Caco-2 (cell line): Measurements from ENCODE around the gene PNLDC1. TPM values are rescaled to one million over a fixed set of nuclear protein-coding genes. Genes with fewer than 3 reads are reported as not detected.

Experiments
- BruUV-seq: library from RNA; stranded (reverse); fragments of 400-500 nt; replicated peaks from 2 replicates; lab custom pipeline; 2021; lab: Mats Ljungman, UMichigan
- CTCF ChIA-PET: fragments of 300-600 bp; sonication (Branson Sonifier 250); formaldehyde crosslinking; loops from one replicate; lab custom pipeline; 2022; ENCODE audit warnings: antibody characterized with exemption; lab: Charles Lee
- POLR2A ChIA-PET: fragments of 300-600 bp; sonication (Branson Sonifier 250); formaldehyde crosslinking; loops from one replicate; lab custom pipeline; 2022; ENCODE audit warnings: antibody characterized with exemption; lab: Charles Lee
- DNase-seq, 2 experiments: peaks; one replicate each; pipeline versions ENCODE4 v3.0.0 to v3.0.0-alpha.2; 2020 to 2022
- H3K27me3 ChIP-seq: replicated peaks from 2 replicates; pipeline ENCODE4 v1.6.0; 2011; ENCODE audit warnings: low read length; ENCODE audit not compliant: control insufficient read depth, insufficient read depth
- H3K36me3 ChIP-seq: 2 replicates; pipeline ENCODE4 v1.5.1; 2011; ENCODE audit warnings: low read length; ENCODE audit not compliant: control insufficient read depth, insufficient read depth
- H3K4me1 ChIP-seq: fragments of 250-450 bp; sonication (Bioruptor Pico); 2 replicates; pipeline ENCODE4 v1.5.1; 2020; ENCODE audit warnings: mild to moderate bottlenecking
- H3K4me3 ChIP-seq: 2 replicates; pipeline ENCODE4 v1.5.1; 2011; ENCODE audit warnings: low read depth, mild to moderate bottlenecking, control low read depth, low read length
- H3K9me3 ChIP-seq: fragments of 250-450 bp; sonication (Bioruptor Pico); 2 replicates; pipeline ENCODE4 v1.5.1; 2020; ENCODE audit warnings: mild to moderate bottlenecking, moderate library complexity
- H3K27ac Mint-ChIP-seq: one replicate; pipeline ENCODE4 v1.8.0; 2022; ENCODE audit warnings: mixed read lengths; ENCODE audit not compliant: unreplicated experiment
- H3K27me3 Mint-ChIP-seq: one replicate; pipeline ENCODE4 v1.8.0; 2022; ENCODE audit warnings: mixed read lengths; ENCODE audit not compliant: insufficient read depth, unreplicated experiment
- H3K36me3 Mint-ChIP-seq: one replicate; pipeline ENCODE4 v1.8.0; 2022; ENCODE audit warnings: mild to moderate bottlenecking, mixed read lengths; ENCODE audit not compliant: insufficient read depth, unreplicated experiment
- H3K4me1 Mint-ChIP-seq: one replicate; pipeline ENCODE4 v1.8.0; 2022; ENCODE audit warnings: low read depth, mixed read lengths; ENCODE audit not compliant: unreplicated experiment
- H3K4me3 Mint-ChIP-seq: one replicate; pipeline ENCODE4 v1.8.0; 2022; ENCODE audit warnings: mild to moderate bottlenecking, moderate library complexity, mixed read lengths; ENCODE audit not compliant: unreplicated experiment
- H3K9me3 Mint-ChIP-seq: one replicate; pipeline ENCODE4 v1.8.0; 2022; ENCODE audit warnings: mixed read lengths; ENCODE audit not compliant: unreplicated experiment
- CTCF ChIP-seq, 2 experiments: fragments of 200-600 bp in 1 of 2; IDR thresholded peaks; 1 replicate in 1 of 2; 2 replicates in 1 of 2; pipeline versions ENCODE4 v1.5.1 to v1.8.0; 2011 to 2022; ENCODE audit warnings: antibody characterized with exemption in 1 of 2, control low read depth in 1 of 2, inconsistent platforms in 1 of 2, low read depth in 1 of 2, low read length in 1 of 2, mild to moderate bottlenecking in 1 of 2, moderate library complexity in 1 of 2; ENCODE audit not compliant: insufficient read depth in 1 of 2, severe bottlenecking in 1 of 2, unreplicated experiment in 1 of 2
- intact Hi-C: fragments of 100-400 bp; cut with micrococcal nuclease; formaldehyde crosslinking; loops from one replicate; pipeline ENCODE4 v1.10.0; 2022; ENCODE audit not compliant: unreplicated experiment
- total RNA-seq: library from RNA; stranded (reverse); gene quantifications from 2 replicates; pipeline ENCODE4 v1.2.3, GENCODE V29; 2022

PNLDC1 gene
- total RNA-seq, 1 experiment from 2014 or later: 0.32 TPM

- H3K4me3 ChIP-seq: no peak overlapping the region
- no peaks in the 10 kb centered on the region for H3K36me3 ChIP-seq
- ChIA-PET POLR2A (no interaction called here), CTCF (no interaction called here)
- DNase-seq: no peak
- H3K27me3 ChIP-seq: no peaks in the 10 kb centered on the region
- no TSS peak for BruUV-seq
- Mint-ChIP-seq H3K36me3 (no peaks in the 10 kb centered on the region), H3K27me3 (peaks cover 16% of the 10 kb centered on the region), H3K27ac (no peak overlapping the region), H3K4me1 (no peaks in the 10 kb centered on the region), H3K9me3 (no peaks in the 10 kb centered on the region), H3K4me3 (no peak overlapping the region)
- H3K4me1 ChIP-seq: no peaks in the 10 kb centered on the region
- intact Hi-C loops: no loop called here
- no peak for TF ChIP-seq CTCF (IDR thresholded peaks at IDR 0.05; ENCODE audit: insufficient read depth in 1 of 2, low read depth in 1 of 2, low read length in 1 of 2, severe bottlenecking in 1 of 2, unreplicated experiment in 1 of 2)
- H3K9me3 ChIP-seq: no peaks in the 10 kb centered on the region
Measured at GRCh38 chr6:159858259-159858658, 58.2 kb downstream of the PNLDC1 start.

DNA sequence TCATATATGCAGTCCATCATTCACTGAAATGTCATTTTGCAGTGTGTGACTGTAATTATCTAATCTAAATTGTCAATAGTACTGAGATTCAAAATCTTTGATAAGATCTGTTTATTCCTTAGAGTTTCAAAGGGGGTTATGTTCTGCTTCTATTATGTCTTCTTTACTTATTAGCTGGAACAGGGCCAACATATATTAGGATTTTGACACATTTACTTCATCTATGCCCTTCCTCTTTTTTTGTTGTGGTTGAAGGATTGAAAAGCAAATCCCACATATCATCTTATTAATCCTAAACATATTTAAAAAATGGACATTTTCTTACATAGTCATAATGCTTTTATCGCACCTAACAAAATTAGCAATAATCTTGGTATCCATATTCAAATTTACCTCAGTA, 60.4 kb downstream of the PNLDC1 start:
- no peak overlapping the region for H3K4me3 Mint-ChIP-seq
- H3K36me3 ChIP-seq: no peaks in the 10 kb centered on the region
- no peak for TF ChIP-seq CTCF (IDR thresholded peaks at IDR 0.05; ENCODE audit: insufficient read depth in 1 of 2, low read depth in 1 of 2, low read length in 1 of 2, severe bottlenecking in 1 of 2, unreplicated experiment in 1 of 2)
- intact Hi-C loops: loop anchor here (5.0 kb wide), 1 partner anchor 182 kb away; no protein-coding TSS in a partner anchor
- no peaks in the 10 kb centered on the region for H3K9me3 Mint-ChIP-seq
- POLR2A ChIA-PET: no interaction called here
- H3K4me1 ChIP-seq: no peaks in the 10 kb centered on the region
- no peak for DNase-seq
- no peaks in the 10 kb centered on the region for H3K27me3 ChIP-seq
- no peak overlapping the region for H3K4me3 ChIP-seq
- H3K4me1 Mint-ChIP-seq: no peaks in the 10 kb centered on the region
- H3K27me3 Mint-ChIP-seq: peaks cover 16% of the 10 kb centered on the region
- no TSS peak for BruUV-seq
- H3K27ac Mint-ChIP-seq: no peak overlapping the region
- CTCF ChIA-PET: no interaction called here
- H3K36me3 Mint-ChIP-seq: no peaks in the 10 kb centered on the region
- H3K9me3 ChIP-seq: no peaks in the 10 kb centered on the region

DNA sequence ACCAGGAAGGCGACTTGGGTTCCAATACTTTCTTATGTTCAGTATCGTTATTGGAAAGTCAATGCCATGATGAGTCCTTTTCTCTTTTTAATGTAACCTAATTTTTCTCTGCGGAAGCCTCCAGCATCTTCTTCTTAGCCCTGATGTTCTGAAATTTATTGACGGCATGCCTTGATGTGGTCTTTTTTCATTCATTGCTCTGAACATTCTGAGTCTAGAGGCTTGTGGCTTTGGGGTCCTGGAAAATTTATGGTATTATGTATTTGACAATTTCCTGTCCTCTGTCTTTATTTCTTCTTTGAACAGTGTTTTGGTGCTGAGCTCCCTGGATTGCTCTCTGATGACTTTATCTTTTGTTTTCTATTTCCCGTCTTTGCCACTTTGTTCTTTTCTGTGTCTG, 62.0 kb downstream of the PNLDC1 start:
- H3K4me1 Mint-ChIP-seq: no peaks in the 10 kb centered on the region
- no peaks in the 10 kb centered on the region for H3K27me3 ChIP-seq
- no peak for TF ChIP-seq CTCF (IDR thresholded peaks at IDR 0.05; ENCODE audit: insufficient read depth in 1 of 2, low read depth in 1 of 2, low read length in 1 of 2, severe bottlenecking in 1 of 2, unreplicated experiment in 1 of 2)
- H3K4me3 ChIP-seq: no peak overlapping the region
- no peak for DNase-seq
- H3K4me3 Mint-ChIP-seq: no peak overlapping the region
- ChIA-PET CTCF (no interaction called here), POLR2A (no interaction called here)
- H3K4me1 ChIP-seq: no peaks in the 10 kb centered on the region
- no peaks in the 10 kb centered on the region for H3K9me3 ChIP-seq
- no peaks in the 10 kb centered on the region for H3K36me3 Mint-ChIP-seq
- no peaks in the 10 kb centered on the region for H3K36me3 ChIP-seq
- intact Hi-C loops: loop anchor here (5.0 kb wide), 1 partner anchor 180 kb away; no protein-coding TSS in a partner anchor
- H3K27ac Mint-ChIP-seq: no peak overlapping the region
- BruUV-seq: no TSS peak
- H3K27me3 Mint-ChIP-seq: peaks cover 13% of the 10 kb centered on the region
- no peaks in the 10 kb centered on the region for H3K9me3 Mint-ChIP-seq
